ENCODE measurements around the gene ADAMTS12.

ADAMTS12 gene

GRCh38 chr5:33891788-33892619, at the start of gene ADAMTS12:
Gene ADAMTS12 (minus strand): TSS chr5:33891990. CDS start chr5:33891856, 134 bp downstream.
- no peak for DNase-seq (ENCODE audit: low read depth)
- no peak for TF ChIP-seq CTCF (IDR thresholded peaks at IDR 0.05; ENCODE audit: low read depth, low read length, missing control alignments)
- no peak within 1 kb of the TSS for H3K4me3 ChIP-seq (ENCODE audit: low read depth, low read length)

GRCh38 chr5:33941090-33941489, 49.3 kb upstream of the ADAMTS12 start:
- DNase-seq (ENCODE audit: low read depth), result no peak
- H3K4me3 ChIP-seq (ENCODE audit: low read depth, low read length), result no peak overlapping the region
- no peak for TF ChIP-seq CTCF (IDR thresholded peaks at IDR 0.05; ENCODE audit: low read depth, low read length, missing control alignments)

- no peak for DNase-seq (ENCODE audit: low read depth)
- no peak for TF ChIP-seq CTCF (IDR thresholded peaks at IDR 0.05; ENCODE audit: low read depth, low read length, missing control alignments)
- H3K4me3 ChIP-seq (ENCODE audit: low read depth, low read length), result no peak overlapping the region
Observed at GRCh38 chr5:33939556-33940262, 47.9 kb upstream of the ADAMTS12 start.

GRCh38 chr5:33938881-33939280, 47.1 kb upstream of the ADAMTS12 start:
- no peak overlapping the region for H3K4me3 ChIP-seq (ENCODE audit: low read depth, low read length)
- DNase-seq (ENCODE audit: low read depth), result no peak
- TF ChIP-seq CTCF (IDR thresholded peaks at IDR 0.05; ENCODE audit: low read depth, low read length, missing control alignments), result no peak

- DNase-seq (ENCODE audit: low read depth), result no peak
- no peak overlapping the region for H3K4me3 ChIP-seq (ENCODE audit: low read depth, low read length)
- no peak for TF ChIP-seq CTCF (IDR thresholded peaks at IDR 0.05; ENCODE audit: low read depth, low read length, missing control alignments)
Observed at GRCh38 chr5:33938507-33938796, 46.7 kb upstream of the ADAMTS12 start.

GRCh38 chr5:33937707-33938506, 46.1 kb upstream of the ADAMTS12 start:
- no peak for DNase-seq (ENCODE audit: low read depth)
- no peak overlapping the region for H3K4me3 ChIP-seq (ENCODE audit: low read depth, low read length)
- TF ChIP-seq CTCF (IDR thresholded peaks at IDR 0.05; ENCODE audit: low read depth, low read length, missing control alignments), result no peak
